COLO668 (cell line): Measurements from ENCODE around the gene TASP1.
A peak's percentile ranks its signal among the peaks of the same experiment; 100 is the strongest.
"Not testable (repeated sequence)": the region's sequence is repeated elsewhere in the genome, so short reads cannot be mapped to it uniquely, and the experiment has no call there.

Experiments
- DNase-seq: peaks from one replicate; lab custom pipeline; 2025; ENCODE audit not compliant: unreplicated experiment; lab: John Stamatoyannopoulos, UW

The TASP1 gene

GRCh38 chr20:13650474-13650873 lies 11.7 kb upstream of the TASP1 start:
- no peak for DNase-seq

- no peak for DNase-seq
Observed at GRCh38 chr20:13648291-13649228, 9.8 kb upstream of the TASP1 start.

GRCh38 chr20:13644010-13644409 lies 5.3 kb upstream of the TASP1 start:
- peak; percentile 35 for DNase-seq

GRCh38 chr20:13639150-13639497 lies 392 bp upstream of the TASP1 start:
- no peak for DNase-seq

- peak; percentile 42 for DNase-seq
Observed at GRCh38 chr20:13638162-13638495, 603 bp downstream of the TASP1 start.

- DNase-seq: no peak
Observed at GRCh38 chr20:13632431-13632830, 6.3 kb downstream of the TASP1 start.

- DNase-seq: not testable (repeated sequence)
Observed at GRCh38 chr20:13627525-13627924, 11.2 kb downstream of the TASP1 start.

- DNase-seq: no peak
Observed at GRCh38 chr20:13626724-13627123, 12.0 kb downstream of the TASP1 start.

- DNase-seq: no peak
Observed at GRCh38 chr20:13625304-13625979, 13.3 kb downstream of the TASP1 start.

GRCh38 chr20:13619415-13619814 lies 19.3 kb downstream of the TASP1 start:
- DNase-seq: not testable (repeated sequence)

GRCh38 chr20:13618456-13618855 lies 20.3 kb downstream of the TASP1 start:
- DNase-seq: not testable (repeated sequence)

- not testable (repeated sequence) for DNase-seq
Observed at GRCh38 chr20:13617585-13617984, 21.1 kb downstream of the TASP1 start.

GRCh38 chr20:13616713-13617112 lies 22.0 kb downstream of the TASP1 start:
- DNase-seq: not testable (repeated sequence)

GRCh38 chr20:13613917-13614316 lies 24.8 kb downstream of the TASP1 start:
- DNase-seq: no peak

- no peak for DNase-seq
Observed at GRCh38 chr20:13611611-13612125, 27.1 kb downstream of the TASP1 start.

- DNase-seq: peak; percentile 25
Observed at GRCh38 chr20:13610184-13610583, 28.5 kb downstream of the TASP1 start.

GRCh38 chr20:13608066-13608465 lies 30.7 kb downstream of the TASP1 start:
- no peak for DNase-seq

- not testable (repeated sequence) for DNase-seq
Observed at GRCh38 chr20:13593423-13593822, 45.3 kb downstream of the TASP1 start.

GRCh38 chr20:13588049-13588448 lies 50.7 kb downstream of the TASP1 start:
- DNase-seq: no peak

- DNase-seq: no peak
Observed at GRCh38 chr20:13587370-13587769, 51.4 kb downstream of the TASP1 start.

- DNase-seq: no peak
Observed at GRCh38 chr20:13586133-13586532, 52.6 kb downstream of the TASP1 start.

- DNase-seq: no peak
Observed at GRCh38 chr20:13581451-13581850, 57.3 kb downstream of the TASP1 start.
